GM23338 (cell line): ENCODE measurements around the gene FBXL17.

Experiments
- CREB1 ChIP-seq: fragments of 250-450 bp; sonication (Bioruptor Pico); IDR thresholded peaks from 2 replicates; pipeline ENCODE4 v1.5.0; 2020; ENCODE audit warnings: low read depth, mild to moderate bottlenecking, moderate library complexity
- EZH2 ChIP-seq: fragments of 200-600 bp; sonication (generic); IDR thresholded peaks from one replicate; pipeline ENCODE4 v1.8.0; 2017; ENCODE audit warnings: antibody characterized with exemption, mild to moderate bottlenecking, low read depth; ENCODE audit not compliant: unreplicated experiment
- EZH2phosphoT487 ChIP-seq: fragments of 200-600 bp; sonication (generic); IDR thresholded peaks from one replicate; pipeline ENCODE4 v1.8.1; 2018; ENCODE audit warnings: antibody characterized with exemption; ENCODE audit not compliant: unreplicated experiment
- JUNB ChIP-seq: IDR thresholded peaks from one replicate; pipeline ENCODE4 v1.6.1; 2016; ENCODE audit warnings: antibody characterized with exemption; ENCODE audit not compliant: unreplicated experiment
- POLR2AphosphoS5 ChIP-seq: IDR thresholded peaks from 2 replicates; pipeline ENCODE4 v1.6.1; 2016; ENCODE audit warnings: antibody characterized with exemption, low read depth
- STAT1 ChIP-seq: IDR thresholded peaks from one replicate; pipeline ENCODE4 v1.6.1; 2016; ENCODE audit warnings: antibody characterized with exemption; ENCODE audit not compliant: unreplicated experiment
- ZNF114 ChIP-seq: fragments of 250-450 bp; sonication (Bioruptor Pico); IDR thresholded peaks from 2 replicates; pipeline ENCODE4 v1.5.0; 2020; ENCODE audit warnings: mild to moderate bottlenecking, moderate library complexity
- ZNF331 ChIP-seq: fragments of 250-450 bp; sonication (Bioruptor Pico); IDR thresholded peaks from 2 replicates; pipeline ENCODE4 v1.5.0; 2020; ENCODE audit warnings: low read depth, mild to moderate bottlenecking, moderate library complexity
- TF ChIP-seq, protein P1 (sequence below): IDR thresholded peaks from 2 replicates; pipeline ENCODE4 v1.6.1; 2016; ENCODE audit warnings: antibody characterized with exemption
- TF ChIP-seq, protein P2 (sequence below), 2 experiments: fragments of 200-600 bp in 1 of 2; sonication (generic) in 1 of 2; conservative IDR thresholded peaks; 2 replicates each; pipeline versions ENCODE4 v1.5.1 to v1.6.1; 2016 to 2017; ENCODE audit warnings: antibody characterized with exemption in 2 of 2, low read depth in 2 of 2, mild to moderate bottlenecking in 2 of 2, moderate library complexity in 1 of 2
- TF ChIP-seq, protein P3 (sequence below): IDR thresholded peaks from one replicate; pipeline ENCODE4 v1.6.1; 2018; ENCODE audit warnings: antibody characterized with exemption; ENCODE audit not compliant: unreplicated experiment
- TF ChIP-seq, protein P4 (sequence below): fragments of 250-450 bp; sonication (Bioruptor Pico); IDR thresholded peaks from 2 replicates; pipeline ENCODE4 v1.5.0; 2020; ENCODE audit warnings: mild to moderate bottlenecking, moderate library complexity

DNA sequence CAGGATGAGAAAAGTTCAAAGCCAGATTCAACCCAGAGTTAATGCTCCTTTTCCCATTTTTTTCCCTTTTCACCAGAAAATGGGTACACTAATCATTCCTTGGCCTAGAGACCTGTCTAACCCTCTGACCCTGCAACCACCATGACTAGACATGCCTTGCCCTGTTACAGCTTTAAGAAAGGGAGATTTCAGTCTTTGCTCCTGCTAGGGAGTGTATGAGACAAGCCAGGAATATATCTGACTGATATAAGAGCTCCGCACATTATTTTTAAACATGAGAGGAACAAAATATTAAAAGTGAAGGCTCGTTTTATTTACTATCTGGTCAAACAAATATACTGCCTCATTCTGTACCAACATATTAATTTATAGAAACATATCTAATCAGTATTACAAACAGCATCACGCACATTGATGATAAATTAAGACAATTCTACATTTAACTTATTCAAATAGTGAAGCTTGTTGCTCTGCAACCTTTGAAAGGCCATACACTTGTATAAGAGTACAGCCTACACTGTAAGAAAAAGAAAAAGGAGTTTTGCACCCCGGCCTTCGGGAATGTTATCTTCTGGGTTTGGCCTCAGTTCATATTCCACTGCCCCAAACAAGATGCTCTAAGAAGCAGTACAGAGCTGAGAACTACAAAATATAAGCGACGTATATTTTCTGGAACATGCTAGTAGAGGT is 132.7 kb downstream of the FBXL17 start:
- TF ChIP-seq, protein P1, sequence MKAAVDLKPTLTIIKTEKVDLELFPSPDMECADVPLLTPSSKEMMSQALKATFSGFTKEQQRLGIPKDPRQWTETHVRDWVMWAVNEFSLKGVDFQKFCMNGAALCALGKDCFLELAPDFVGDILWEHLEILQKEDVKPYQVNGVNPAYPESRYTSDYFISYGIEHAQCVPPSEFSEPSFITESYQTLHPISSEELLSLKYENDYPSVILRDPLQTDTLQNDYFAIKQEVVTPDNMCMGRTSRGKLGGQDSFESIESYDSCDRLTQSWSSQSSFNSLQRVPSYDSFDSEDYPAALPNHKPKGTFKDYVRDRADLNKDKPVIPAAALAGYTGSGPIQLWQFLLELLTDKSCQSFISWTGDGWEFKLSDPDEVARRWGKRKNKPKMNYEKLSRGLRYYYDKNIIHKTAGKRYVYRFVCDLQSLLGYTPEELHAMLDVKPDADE: no peak
- TF ChIP-seq, protein P2, sequence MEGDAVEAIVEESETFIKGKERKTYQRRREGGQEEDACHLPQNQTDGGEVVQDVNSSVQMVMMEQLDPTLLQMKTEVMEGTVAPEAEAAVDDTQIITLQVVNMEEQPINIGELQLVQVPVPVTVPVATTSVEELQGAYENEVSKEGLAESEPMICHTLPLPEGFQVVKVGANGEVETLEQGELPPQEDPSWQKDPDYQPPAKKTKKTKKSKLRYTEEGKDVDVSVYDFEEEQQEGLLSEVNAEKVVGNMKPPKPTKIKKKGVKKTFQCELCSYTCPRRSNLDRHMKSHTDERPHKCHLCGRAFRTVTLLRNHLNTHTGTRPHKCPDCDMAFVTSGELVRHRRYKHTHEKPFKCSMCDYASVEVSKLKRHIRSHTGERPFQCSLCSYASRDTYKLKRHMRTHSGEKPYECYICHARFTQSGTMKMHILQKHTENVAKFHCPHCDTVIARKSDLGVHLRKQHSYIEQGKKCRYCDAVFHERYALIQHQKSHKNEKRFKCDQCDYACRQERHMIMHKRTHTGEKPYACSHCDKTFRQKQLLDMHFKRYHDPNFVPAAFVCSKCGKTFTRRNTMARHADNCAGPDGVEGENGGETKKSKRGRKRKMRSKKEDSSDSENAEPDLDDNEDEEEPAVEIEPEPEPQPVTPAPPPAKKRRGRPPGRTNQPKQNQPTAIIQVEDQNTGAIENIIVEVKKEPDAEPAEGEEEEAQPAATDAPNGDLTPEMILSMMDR (conservative IDR thresholded peaks at IDR 0.05; ENCODE audit: low read depth in 2 of 2): no peak
- TF ChIP-seq CREB1 (CRISPR knock-in tag) (no peak), EZH2 (no peak), EZH2phosphoT487 (no peak), JUNB (no peak), POLR2AphosphoS5 (no peak), STAT1 (no peak), ZNF114 (CRISPR knock-in tag) (no peak), ZNF331 (CRISPR knock-in tag) (no peak)
- TF ChIP-seq, protein P3, sequence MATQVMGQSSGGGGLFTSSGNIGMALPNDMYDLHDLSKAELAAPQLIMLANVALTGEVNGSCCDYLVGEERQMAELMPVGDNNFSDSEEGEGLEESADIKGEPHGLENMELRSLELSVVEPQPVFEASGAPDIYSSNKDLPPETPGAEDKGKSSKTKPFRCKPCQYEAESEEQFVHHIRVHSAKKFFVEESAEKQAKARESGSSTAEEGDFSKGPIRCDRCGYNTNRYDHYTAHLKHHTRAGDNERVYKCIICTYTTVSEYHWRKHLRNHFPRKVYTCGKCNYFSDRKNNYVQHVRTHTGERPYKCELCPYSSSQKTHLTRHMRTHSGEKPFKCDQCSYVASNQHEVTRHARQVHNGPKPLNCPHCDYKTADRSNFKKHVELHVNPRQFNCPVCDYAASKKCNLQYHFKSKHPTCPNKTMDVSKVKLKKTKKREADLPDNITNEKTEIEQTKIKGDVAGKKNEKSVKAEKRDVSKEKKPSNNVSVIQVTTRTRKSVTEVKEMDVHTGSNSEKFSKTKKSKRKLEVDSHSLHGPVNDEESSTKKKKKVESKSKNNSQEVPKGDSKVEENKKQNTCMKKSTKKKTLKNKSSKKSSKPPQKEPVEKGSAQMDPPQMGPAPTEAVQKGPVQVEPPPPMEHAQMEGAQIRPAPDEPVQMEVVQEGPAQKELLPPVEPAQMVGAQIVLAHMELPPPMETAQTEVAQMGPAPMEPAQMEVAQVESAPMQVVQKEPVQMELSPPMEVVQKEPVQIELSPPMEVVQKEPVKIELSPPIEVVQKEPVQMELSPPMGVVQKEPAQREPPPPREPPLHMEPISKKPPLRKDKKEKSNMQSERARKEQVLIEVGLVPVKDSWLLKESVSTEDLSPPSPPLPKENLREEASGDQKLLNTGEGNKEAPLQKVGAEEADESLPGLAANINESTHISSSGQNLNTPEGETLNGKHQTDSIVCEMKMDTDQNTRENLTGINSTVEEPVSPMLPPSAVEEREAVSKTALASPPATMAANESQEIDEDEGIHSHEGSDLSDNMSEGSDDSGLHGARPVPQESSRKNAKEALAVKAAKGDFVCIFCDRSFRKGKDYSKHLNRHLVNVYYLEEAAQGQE: no peak
- TF ChIP-seq, protein P4, sequence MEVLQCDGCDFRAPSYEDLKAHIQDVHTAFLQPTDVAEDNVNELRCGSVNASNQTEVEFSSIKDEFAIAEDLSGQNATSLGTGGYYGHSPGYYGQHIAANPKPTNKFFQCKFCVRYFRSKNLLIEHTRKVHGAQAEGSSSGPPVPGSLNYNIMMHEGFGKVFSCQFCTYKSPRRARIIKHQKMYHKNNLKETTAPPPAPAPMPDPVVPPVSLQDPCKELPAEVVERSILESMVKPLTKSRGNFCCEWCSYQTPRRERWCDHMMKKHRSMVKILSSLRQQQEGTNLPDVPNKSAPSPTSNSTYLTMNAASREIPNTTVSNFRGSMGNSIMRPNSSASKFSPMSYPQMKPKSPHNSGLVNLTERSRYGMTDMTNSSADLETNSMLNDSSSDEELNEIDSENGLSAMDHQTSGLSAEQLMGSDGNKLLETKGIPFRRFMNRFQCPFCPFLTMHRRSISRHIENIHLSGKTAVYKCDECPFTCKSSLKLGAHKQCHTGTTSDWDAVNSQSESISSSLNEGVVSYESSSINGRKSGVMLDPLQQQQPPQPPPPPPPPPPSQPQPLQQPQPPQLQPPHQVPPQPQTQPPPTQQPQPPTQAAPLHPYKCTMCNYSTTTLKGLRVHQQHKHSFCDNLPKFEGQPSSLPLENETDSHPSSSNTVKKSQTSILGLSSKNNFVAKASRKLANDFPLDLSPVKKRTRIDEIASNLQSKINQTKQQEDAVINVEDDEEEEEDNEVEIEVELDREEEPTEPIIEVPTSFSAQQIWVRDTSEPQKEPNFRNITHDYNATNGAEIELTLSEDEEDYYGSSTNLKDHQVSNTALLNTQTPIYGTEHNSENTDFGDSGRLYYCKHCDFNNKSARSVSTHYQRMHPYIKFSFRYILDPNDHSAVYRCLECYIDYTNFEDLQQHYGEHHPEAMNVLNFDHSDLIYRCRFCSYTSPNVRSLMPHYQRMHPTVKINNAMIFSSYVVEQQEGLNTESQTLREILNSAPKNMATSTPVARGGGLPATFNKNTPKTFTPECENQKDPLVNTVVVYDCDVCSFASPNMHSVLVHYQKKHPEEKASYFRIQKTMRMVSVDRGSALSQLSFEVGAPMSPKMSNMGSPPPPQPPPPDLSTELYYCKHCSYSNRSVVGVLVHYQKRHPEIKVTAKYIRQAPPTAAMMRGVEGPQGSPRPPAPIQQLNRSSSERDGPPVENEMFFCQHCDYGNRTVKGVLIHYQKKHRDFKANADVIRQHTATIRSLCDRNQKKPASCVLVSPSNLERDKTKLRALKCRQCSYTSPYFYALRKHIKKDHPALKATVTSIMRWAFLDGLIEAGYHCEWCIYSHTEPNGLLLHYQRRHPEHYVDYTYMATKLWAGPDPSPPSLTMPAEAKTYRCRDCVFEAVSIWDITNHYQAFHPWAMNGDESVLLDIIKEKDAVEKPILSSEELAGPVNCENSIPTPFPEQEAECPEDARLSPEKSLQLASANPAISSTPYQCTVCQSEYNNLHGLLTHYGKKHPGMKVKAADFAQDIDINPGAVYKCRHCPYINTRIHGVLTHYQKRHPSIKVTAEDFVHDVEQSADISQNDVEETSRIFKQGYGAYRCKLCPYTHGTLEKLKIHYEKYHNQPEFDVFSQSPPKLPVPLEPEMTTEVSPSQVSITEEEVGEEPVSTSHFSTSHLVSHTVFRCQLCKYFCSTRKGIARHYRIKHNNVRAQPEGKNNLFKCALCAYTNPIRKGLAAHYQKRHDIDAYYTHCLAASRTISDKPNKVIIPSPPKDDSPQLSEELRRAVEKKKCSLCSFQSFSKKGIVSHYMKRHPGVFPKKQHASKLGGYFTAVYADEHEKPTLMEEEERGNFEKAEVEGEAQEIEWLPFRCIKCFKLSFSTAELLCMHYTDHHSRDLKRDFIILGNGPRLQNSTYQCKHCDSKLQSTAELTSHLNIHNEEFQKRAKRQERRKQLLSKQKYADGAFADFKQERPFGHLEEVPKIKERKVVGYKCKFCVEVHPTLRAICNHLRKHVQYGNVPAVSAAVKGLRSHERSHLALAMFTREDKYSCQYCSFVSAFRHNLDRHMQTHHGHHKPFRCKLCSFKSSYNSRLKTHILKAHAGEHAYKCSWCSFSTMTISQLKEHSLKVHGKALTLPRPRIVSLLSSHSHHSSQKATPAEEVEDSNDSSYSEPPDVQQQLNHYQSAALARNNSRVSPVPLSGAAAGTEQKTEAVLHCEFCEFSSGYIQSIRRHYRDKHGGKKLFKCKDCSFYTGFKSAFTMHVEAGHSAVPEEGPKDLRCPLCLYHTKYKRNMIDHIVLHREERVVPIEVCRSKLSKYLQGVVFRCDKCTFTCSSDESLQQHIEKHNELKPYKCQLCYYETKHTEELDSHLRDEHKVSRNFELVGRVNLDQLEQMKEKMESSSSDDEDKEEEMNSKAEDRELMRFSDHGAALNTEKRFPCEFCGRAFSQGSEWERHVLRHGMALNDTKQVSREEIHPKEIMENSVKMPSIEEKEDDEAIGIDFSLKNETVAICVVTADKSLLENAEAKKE (CRISPR knock-in tag): no peak
